GM23248 (cell line): ENCODE data around the gene SLC40A1.
"Not testable (repeated sequence)": the region's sequence is repeated elsewhere in the genome, so short reads cannot be mapped to it uniquely, and the experiment has no call there.

Experiments
- EZH2 ChIP-seq: fragments of 200-600 bp; sonication (generic); IDR thresholded peaks from 2 replicates; pipeline ENCODE4 v1.6.1; 2018; ENCODE audit warnings: antibody characterized with exemption, mild to moderate bottlenecking; ENCODE audit not compliant: insufficient read depth, poor library complexity, severe bottlenecking
- EZH2phosphoT487 ChIP-seq: fragments of 200-600 bp; sonication (generic); IDR thresholded peaks from 2 replicates; pipeline ENCODE4 v1.6.1; 2018; ENCODE audit warnings: antibody characterized with exemption, moderate library complexity, mild to moderate bottlenecking, low read depth; ENCODE audit not compliant: insufficient read depth

GRCh38 chr2:189601652-189602051 is 21.1 kb upstream of the SLC40A1 start:
- TF ChIP-seq EZH2phosphoT487, EZH2: not testable (repeated sequence)
